Panc1 (cell line): Measurements from ENCODE around the gene EXOSC7.

ENCODE experiments used
- POLR2AphosphoS5 ChIP-seq: IDR thresholded peaks from 2 replicates; pipeline ENCODE4 v1.6.1; 2012; ENCODE audit warnings: mild to moderate bottlenecking, low read depth, low read length, moderate library complexity
- REST ChIP-seq, 2 experiments: IDR thresholded peaks; 2 replicates each; pipeline ENCODE4 v1.6.1; 2011 to 2012; ENCODE audit warnings: low read depth in 2 of 2, control low read depth in 1 of 2, low read length in 1 of 2, mild to moderate bottlenecking in 1 of 2, moderate library complexity in 1 of 2; ENCODE audit not compliant: insufficient read depth in 1 of 2
- SIN3A ChIP-seq: IDR thresholded peaks from 2 replicates; pipeline ENCODE4 v1.6.1; 2012; ENCODE audit warnings: low read depth, mild to moderate bottlenecking, low read length, moderate library complexity, borderline replicate concordance; ENCODE audit not compliant: insufficient read depth
- TF ChIP-seq, protein P1 (sequence below): fragments of 450-650 bp; IDR thresholded peaks from 2 replicates; pipeline ENCODE4 v1.5.1; 2017; ENCODE audit warnings: mild to moderate bottlenecking

- TF ChIP-seq, protein P1, sequence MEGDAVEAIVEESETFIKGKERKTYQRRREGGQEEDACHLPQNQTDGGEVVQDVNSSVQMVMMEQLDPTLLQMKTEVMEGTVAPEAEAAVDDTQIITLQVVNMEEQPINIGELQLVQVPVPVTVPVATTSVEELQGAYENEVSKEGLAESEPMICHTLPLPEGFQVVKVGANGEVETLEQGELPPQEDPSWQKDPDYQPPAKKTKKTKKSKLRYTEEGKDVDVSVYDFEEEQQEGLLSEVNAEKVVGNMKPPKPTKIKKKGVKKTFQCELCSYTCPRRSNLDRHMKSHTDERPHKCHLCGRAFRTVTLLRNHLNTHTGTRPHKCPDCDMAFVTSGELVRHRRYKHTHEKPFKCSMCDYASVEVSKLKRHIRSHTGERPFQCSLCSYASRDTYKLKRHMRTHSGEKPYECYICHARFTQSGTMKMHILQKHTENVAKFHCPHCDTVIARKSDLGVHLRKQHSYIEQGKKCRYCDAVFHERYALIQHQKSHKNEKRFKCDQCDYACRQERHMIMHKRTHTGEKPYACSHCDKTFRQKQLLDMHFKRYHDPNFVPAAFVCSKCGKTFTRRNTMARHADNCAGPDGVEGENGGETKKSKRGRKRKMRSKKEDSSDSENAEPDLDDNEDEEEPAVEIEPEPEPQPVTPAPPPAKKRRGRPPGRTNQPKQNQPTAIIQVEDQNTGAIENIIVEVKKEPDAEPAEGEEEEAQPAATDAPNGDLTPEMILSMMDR = no peak
- TF ChIP-seq POLR2AphosphoS5 (no peak), SIN3A (no peak), REST (IDR thresholded peaks at IDR 0.05; ENCODE audit: insufficient read depth in 1 of 2, low read depth in 2 of 2, low read length in 1 of 2) (no peak)
Observed at GRCh38 chr3:45026957-45027356, 50.9 kb downstream of the EXOSC7 start.
